OCI-LY7 (cell line): Measurements from ENCODE around the gene C1QC.

Experiments
- CTCF ChIP-seq: fragments of 200-600 bp; sonication (generic); conservative IDR thresholded peaks from 2 replicates; pipeline ENCODE4 v1.5.1; 2014; ENCODE audit warnings: mild to moderate bottlenecking, antibody characterized with exemption, low read length, moderate library complexity, mixed read lengths
- EZH2phosphoT487 ChIP-seq: fragments of 200-600 bp; sonication (generic); IDR thresholded peaks from 2 replicates; pipeline ENCODE4 v1.6.1; 2018; ENCODE audit warnings: low read depth, borderline replicate concordance, mild to moderate bottlenecking, mixed run types, antibody characterized with exemption, low read length, moderate library complexity, mixed read lengths

GRCh38 chr1:22600071-22600816, 43.2 kb upstream of the C1QC start:
- TF ChIP-seq EZH2phosphoT487 (no peak), CTCF (no peak)
